Stimulated activated CD4-positive, alpha-beta T cell treated with anti-CD3 and anti-CD28 coated beads, Interleukin-4, amount 100 ng/mL, for 48 hours (primary cell): Measurements from ENCODE around the gene REG3A.

ENCODE experiments used
- DNase-seq, 2 donors: peaks; one replicate each; pipeline ENCODE4 v3.0.0-alpha.2; 2020; ENCODE audit warnings: low read depth in 2 of 2

REG3A gene

GRCh38 chr2:79120194-79120713, 39.3 kb downstream of the REG3A start, which contains the start of gene REG1A:
TSS of gene REG1A (plus strand) at chr2:79120488. CDS start at chr2:79120862, 374 bp downstream.
- no peak for DNase-seq

GRCh38 chr2:79116997-79117928, 42.3 kb downstream of the REG3A start:
- DNase-seq, result no peak

- DNase-seq, result no peak
Measured at GRCh38 chr2:79114797-79115494, 44.6 kb downstream of the REG3A start.

GRCh38 chr2:79112269-79112668, 47.3 kb downstream of the REG3A start:
- DNase-seq, result no peak
